Skeletal muscle cell (primary cell): ENCODE data around the gene ERCC2.
"Not testable (repeated sequence)": the region's sequence is repeated elsewhere in the genome, so short reads cannot be mapped to it uniquely, and the experiment has no call there.

ENCODE experiments used
- DNase-seq: peaks from one replicate; pipeline ENCODE4 v3.0.0-alpha.2; 2010; ENCODE audit warnings: low read depth
- H3K4me3 ChIP-seq: 2 replicates; pipeline ENCODE4 v1.5.1; 2011; ENCODE audit warnings: low read depth, mild to moderate bottlenecking, control low read depth, low read length, moderate library complexity

The ERCC2 gene

GRCh38 chr19:45370410-45371204 lies at the start of gene ERCC2:
ERCC2 (minus strand) TSS chr19:45370573; CDS start chr19:45370540, 33 bp downstream.
- peak within 1 kb of the TSS; percentile 77 for H3K4me3 ChIP-seq
- DNase-seq = peak; percentile 95

- DNase-seq = no peak
- no peak overlapping the region for H3K4me3 ChIP-seq
Observed at GRCh38 chr19:45419895-45420294, 49.5 kb upstream of the ERCC2 start.

GRCh38 chr19:45419396-45419795 lies 49.0 kb upstream of the ERCC2 start:
- DNase-seq = no peak
- H3K4me3 ChIP-seq = no peak overlapping the region

GRCh38 chr19:45418802-45419201 lies 48.4 kb upstream of the ERCC2 start:
- no peak overlapping the region for H3K4me3 ChIP-seq
- DNase-seq = no peak

GRCh38 chr19:45417151-45417550 lies 46.8 kb upstream of the ERCC2 start:
- no peak for DNase-seq
- no peak overlapping the region for H3K4me3 ChIP-seq

GRCh38 chr19:45414468-45414867 lies 44.1 kb upstream of the ERCC2 start:
- DNase-seq = no peak
- no peak overlapping the region for H3K4me3 ChIP-seq

GRCh38 chr19:45413497-45413896 lies 43.1 kb upstream of the ERCC2 start:
- DNase-seq = no peak
- no peak overlapping the region for H3K4me3 ChIP-seq

- DNase-seq, H3K4me3 ChIP-seq: not testable (repeated sequence)
Observed at GRCh38 chr19:45410330-45410729, 40.0 kb upstream of the ERCC2 start.

- no peak for DNase-seq
- no peak overlapping the region for H3K4me3 ChIP-seq
Observed at GRCh38 chr19:45409557-45409920, 39.2 kb upstream of the ERCC2 start.

GRCh38 chr19:45408830-45409556 lies 38.6 kb upstream of the ERCC2 start:
- DNase-seq = no peak
- H3K4me3 ChIP-seq = no peak overlapping the region

GRCh38 chr19:45408121-45408520 lies 37.7 kb upstream of the ERCC2 start:
- H3K4me3 ChIP-seq = no peak overlapping the region
- DNase-seq = no peak

GRCh38 chr19:45407585-45407984 lies 37.2 kb upstream of the ERCC2 start:
- DNase-seq = not testable (repeated sequence)
- H3K4me3 ChIP-seq = peak overlapping the region; percentile 97

GRCh38 chr19:45407091-45407375 lies 36.7 kb upstream of the ERCC2 start:
- no peak for DNase-seq
- peak overlapping the region; percentile 97 for H3K4me3 ChIP-seq

GRCh38 chr19:45406226-45407090 lies 36.1 kb upstream of the ERCC2 start, which contains the start of gene POLR1G:
POLR1G (plus strand) TSS chr19:45406644; CDS start chr19:45406697, 53 bp downstream.
- DNase-seq = no peak
- H3K4me3 ChIP-seq = peak within 1 kb of the TSS; percentile 97

- H3K4me3 ChIP-seq = peak overlapping the region; percentile 97
- no peak for DNase-seq
Observed at GRCh38 chr19:45405435-45406225, 35.3 kb upstream of the ERCC2 start.

GRCh38 chr19:45404557-45405434 lies 34.4 kb upstream of the ERCC2 start, which contains the start of gene PPP1R13L:
PPP1R13L (minus strand) TSS chr19:45405069; CDS start chr19:45398318, 6,751 bp downstream.
- H3K4me3 ChIP-seq = peak within 1 kb of the TSS; percentile 97
- no peak for DNase-seq

- DNase-seq = no peak
- H3K4me3 ChIP-seq = peak overlapping the region; percentile 97
Observed at GRCh38 chr19:45403781-45404556, 33.6 kb upstream of the ERCC2 start.
